T-helper 2 cell (primary cell): ENCODE data around the gene TGOLN2.
A peak's percentile ranks its signal among the peaks of the same experiment; 100 is the strongest.
"Not testable (repeated sequence)": the region's sequence is repeated elsewhere in the genome, so short reads cannot be mapped to it uniquely, and the experiment has no call there.

Experiments used
- DNase-seq, 5 experiments: peaks; one replicate each; pipeline versions ENCODE4 v3.0.0 to v3.0.0-alpha.2; 2012 to 2022

TGOLN2 gene

GRCh38 chr2:85340034-85340892 is 12.5 kb upstream of the TGOLN2 start:
- DNase-seq, result no peak

- no peak for DNase-seq
These were observed 7.1 kb upstream of the TGOLN2 start for GRCh38 chr2:85334928-85335327.

- not testable (repeated sequence) for DNase-seq
These were observed 6.1 kb upstream of the TGOLN2 start for GRCh38 chr2:85333877-85334276.

GRCh38 chr2:85330839-85331636 is 3.2 kb upstream of the TGOLN2 start:
- peak in 1 of 5 experiments; percentile 70 for DNase-seq

GRCh38 chr2:85329701-85330100 is 1.9 kb upstream of the TGOLN2 start:
- DNase-seq, result not testable (repeated sequence)

- DNase-seq, result no peak
These were observed 1.4 kb upstream of the TGOLN2 start for GRCh38 chr2:85329181-85329651.

- peak in 3 of 5 experiments; percentile 51 to 84 (median 52) for DNase-seq
These were observed 498 bp downstream of the TGOLN2 start for GRCh38 chr2:85327160-85327821.

GRCh38 chr2:85326406-85327159 is 1.2 kb downstream of the TGOLN2 start:
- DNase-seq, result peak in 4 of 5 experiments; percentile 24 to 82 (median 47)

GRCh38 chr2:85325466-85325811 is 2.4 kb downstream of the TGOLN2 start:
- no peak for DNase-seq

- DNase-seq, result no peak
These were observed 2.9 kb downstream of the TGOLN2 start for GRCh38 chr2:85324639-85325465.

- DNase-seq, result not testable (repeated sequence)
These were observed 3.8 kb downstream of the TGOLN2 start for GRCh38 chr2:85323988-85324367.

GRCh38 chr2:85323351-85323987 is 4.3 kb downstream of the TGOLN2 start:
- no peak for DNase-seq

GRCh38 chr2:85319796-85320195 is 8.0 kb downstream of the TGOLN2 start:
- no peak for DNase-seq

GRCh38 chr2:85318222-85319074 is 9.3 kb downstream of the TGOLN2 start:
- DNase-seq, result peak in 1 of 5 experiments; percentile 26

GRCh38 chr2:85315921-85316320 is 11.9 kb downstream of the TGOLN2 start:
- not testable (repeated sequence) for DNase-seq

- DNase-seq, result no peak
These were observed 12.9 kb downstream of the TGOLN2 start for GRCh38 chr2:85314884-85315242.

GRCh38 chr2:85312404-85312803 is 15.4 kb downstream of the TGOLN2 start:
- no peak for DNase-seq

- DNase-seq, result no peak
These were observed 17.5 kb downstream of the TGOLN2 start for GRCh38 chr2:85310330-85310729.

GRCh38 chr2:85309699-85310321 is 18.0 kb downstream of the TGOLN2 start:
- DNase-seq, result peak in 1 of 5 experiments; percentile 20
